G401 (cell line): ENCODE results near the gene TNPO3. TPM values are rescaled to one million over a fixed set of nuclear protein-coding genes. Genes with fewer than 3 reads are reported as not detected.

Source experiments
- DNase-seq: peaks from one replicate; pipeline ENCODE4 v3.0.0-alpha.2; 2015; ENCODE audit warnings: low spot score
- in situ Hi-C: cut with HindIII; loops from 2 replicates; pipeline ENCODE4 v1.10.0; 2016; ENCODE audit warnings: low sequenced_read_pairs, mixed read lengths
- total RNA-seq: library from RNA; depleted of rRNA; stranded (reverse); fragments of >200 nt; shearing (Covaris generic); gene quantifications from 2 replicates; pipeline ENCODE4 v1.2.3, GENCODE V29; 2014

Gene TNPO3
- total RNA-seq, 1 experiment from 2014 or later: 71.4 TPM

GRCh38 chr7:128985660-128986059 is 69.3 kb downstream of the TNPO3 start:
- DNase-seq: no peak
- in situ Hi-C loops: no loop called here

- in situ Hi-C loops: no loop called here
- DNase-seq: no peak
Observed at GRCh38 chr7:128982105-128982504, 72.8 kb downstream of the TNPO3 start.

- no peak for DNase-seq
- in situ Hi-C loops: no loop called here
Observed at GRCh38 chr7:128974241-128974934, 80.5 kb downstream of the TNPO3 start.

GRCh38 chr7:128968624-128969023 is 86.3 kb downstream of the TNPO3 start:
- no peak for DNase-seq
- in situ Hi-C loops: no loop called here

GRCh38 chr7:128963327-128963757 is 91.6 kb downstream of the TNPO3 start:
- in situ Hi-C loops: no loop called here
- no peak for DNase-seq

GRCh38 chr7:128962899-128963298 is 92.0 kb downstream of the TNPO3 start:
- in situ Hi-C loops: no loop called here
- DNase-seq: no peak

GRCh38 chr7:128961030-128961659 is 93.8 kb downstream of the TNPO3 start:
- DNase-seq: no peak
- in situ Hi-C loops: no loop called here

GRCh38 chr7:128959296-128959695 is 95.6 kb downstream of the TNPO3 start:
- in situ Hi-C loops: no loop called here
- no peak for DNase-seq

- DNase-seq: no peak
- in situ Hi-C loops: no loop called here
Observed at GRCh38 chr7:128955981-128956380, 98.9 kb downstream of the TNPO3 start.

- no peak for DNase-seq
- in situ Hi-C loops: no loop called here
Observed at GRCh38 chr7:128954830-128955802, 99.8 kb downstream of the TNPO3 start.

GRCh38 chr7:128954150-128954549 is 100.8 kb downstream of the TNPO3 start:
- DNase-seq: no peak
- in situ Hi-C loops: no loop called here

- in situ Hi-C loops: no loop called here
- no peak for DNase-seq
Observed at GRCh38 chr7:128951296-128951695, 103.6 kb downstream of the TNPO3 start.

GRCh38 chr7:128948976-128949760 is 105.7 kb downstream of the TNPO3 start:
- DNase-seq: no peak
- in situ Hi-C loops: no loop called here

- in situ Hi-C loops: no loop called here
Observed at GRCh38 chr7:128948312-128948973, 106.5 kb downstream of the TNPO3 start.

GRCh38 chr7:128947854-128948253 is 107.1 kb downstream of the TNPO3 start:
- no peak for DNase-seq

More at GRCh38 chr7:128948312-128948973, 106.5 kb downstream of the TNPO3 start:
- DNase-seq: no peak

GRCh38 chr7:128946936-128947830 is 107.7 kb downstream of the TNPO3 start:
- DNase-seq: no peak
- in situ Hi-C loops: no loop called here

More at GRCh38 chr7:128947854-128948253, 107.1 kb downstream of the TNPO3 start:
- in situ Hi-C loops: no loop called here

GRCh38 chr7:128945668-128946366 is 109.1 kb downstream of the TNPO3 start:
- in situ Hi-C loops: no loop called here
- DNase-seq: no peak
